IPS-11a (cell line): Measurements from ENCODE around the gene NAP1L5.

Experiments used
- H3K4me3 ChIP-seq: one replicate; pipeline ENCODE4 v1.5.1; 2013; ENCODE audit warnings: low read depth, low read length, control low read depth

NAP1L5 gene

GRCh38 chr4:88661739-88662138, 35.9 kb downstream of the NAP1L5 start:
- H3K4me3 ChIP-seq = no peak overlapping the region

DNA sequence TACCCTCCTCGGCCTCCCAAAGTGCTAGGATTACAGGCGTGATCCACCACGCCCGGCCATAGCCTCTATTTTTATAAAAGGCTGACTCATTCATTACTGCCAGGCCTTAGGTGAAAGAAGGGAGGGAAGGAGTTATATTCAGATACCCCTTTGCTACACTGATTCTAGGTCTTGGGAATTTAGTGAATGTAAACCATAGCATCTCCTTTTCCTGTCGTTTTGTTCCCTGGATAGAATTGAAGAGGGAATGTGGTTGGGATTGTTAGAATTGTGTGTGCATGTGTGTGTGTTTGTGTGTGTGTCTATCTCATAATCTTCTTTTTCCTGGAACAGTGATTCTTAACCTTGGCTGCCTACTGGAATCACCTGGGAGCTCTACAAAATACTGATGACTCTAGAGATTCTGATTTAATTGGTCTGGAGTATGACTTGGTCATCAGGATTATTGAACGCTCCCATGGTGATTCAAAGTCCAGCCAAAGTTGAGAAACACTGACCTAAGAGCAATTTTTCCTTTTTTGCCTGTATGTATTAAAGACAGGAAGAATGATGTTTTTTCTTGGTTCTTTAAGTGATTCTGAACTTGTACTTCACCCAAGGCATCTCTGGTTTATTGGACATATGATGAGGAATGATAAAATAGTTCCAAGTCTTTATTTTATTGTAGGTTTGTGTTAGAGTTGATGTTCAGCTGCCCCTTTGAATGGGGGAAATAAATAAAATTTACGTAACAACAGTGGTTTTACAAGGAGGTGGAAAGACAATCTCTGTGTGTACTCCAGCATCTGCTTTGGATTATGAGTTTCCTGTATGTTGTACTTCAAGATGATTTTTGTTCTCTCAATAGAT, 37.0 kb downstream of the NAP1L5 start:
- H3K4me3 ChIP-seq = no peak overlapping the region

DNA sequence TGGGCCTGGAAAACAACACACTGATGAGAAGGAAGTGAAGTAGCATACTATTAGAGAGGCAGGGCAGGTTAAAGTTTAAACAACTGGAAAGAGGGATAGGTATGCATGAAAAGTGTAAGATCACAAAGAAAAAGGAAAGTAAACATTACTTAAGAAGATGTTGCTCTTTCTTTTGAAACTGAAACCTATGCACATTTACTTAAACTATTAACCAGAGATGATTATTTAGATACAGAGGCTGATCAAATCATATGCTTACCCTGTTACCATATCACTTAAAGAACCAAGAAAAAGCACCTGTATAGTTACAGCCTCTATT, 37.8 kb downstream of the NAP1L5 start:
- no peak overlapping the region for H3K4me3 ChIP-seq

- no peak overlapping the region for H3K4me3 ChIP-seq
These were observed 38.4 kb downstream of the NAP1L5 start for GRCh38 chr4:88659055-88659889.

DNA sequence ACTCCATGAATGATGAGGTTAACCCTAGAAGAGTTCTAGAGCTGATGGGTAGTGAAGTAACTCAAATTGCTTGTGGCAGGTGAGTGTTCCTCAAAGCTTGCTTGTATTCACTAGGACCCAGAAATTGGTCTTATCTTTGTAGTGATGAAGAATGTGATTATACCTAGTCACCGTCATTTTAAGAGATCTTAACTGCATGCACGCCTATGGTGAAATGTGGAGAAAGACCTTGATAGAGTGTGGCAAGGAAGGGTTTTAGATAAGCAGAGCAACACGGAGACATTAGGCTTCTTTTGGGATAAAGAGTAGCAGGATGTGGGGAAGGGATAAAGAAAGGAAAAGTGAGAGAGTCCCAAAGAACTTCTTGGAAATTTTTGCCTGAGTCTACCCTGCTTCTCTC, 42.4 kb downstream of the NAP1L5 start:
- no peak overlapping the region for H3K4me3 ChIP-seq

- no peak overlapping the region for H3K4me3 ChIP-seq
These were observed 44.2 kb downstream of the NAP1L5 start for GRCh38 chr4:88653371-88653946.

DNA sequence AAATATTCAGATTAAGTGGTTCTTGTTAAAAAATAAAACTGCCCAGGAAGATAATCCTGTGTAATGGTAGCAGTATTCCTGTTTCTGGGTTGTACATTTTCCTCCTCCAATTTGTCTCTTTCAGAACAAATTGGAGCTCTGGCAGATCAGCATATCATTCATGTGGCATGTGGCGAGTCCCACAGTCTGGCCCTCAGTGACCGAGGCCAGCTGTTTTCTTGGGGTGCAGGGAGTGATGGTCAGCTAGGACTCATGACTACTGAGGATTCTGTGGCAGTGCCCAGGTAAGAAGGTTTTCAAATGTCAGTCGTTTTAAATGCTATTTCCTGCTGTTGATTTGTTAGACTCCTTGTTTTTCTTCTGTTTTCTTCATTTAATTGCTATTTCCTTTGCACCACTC, 47.9 kb downstream of the NAP1L5 start:
- H3K4me3 ChIP-seq = no peak overlapping the region

DNA sequence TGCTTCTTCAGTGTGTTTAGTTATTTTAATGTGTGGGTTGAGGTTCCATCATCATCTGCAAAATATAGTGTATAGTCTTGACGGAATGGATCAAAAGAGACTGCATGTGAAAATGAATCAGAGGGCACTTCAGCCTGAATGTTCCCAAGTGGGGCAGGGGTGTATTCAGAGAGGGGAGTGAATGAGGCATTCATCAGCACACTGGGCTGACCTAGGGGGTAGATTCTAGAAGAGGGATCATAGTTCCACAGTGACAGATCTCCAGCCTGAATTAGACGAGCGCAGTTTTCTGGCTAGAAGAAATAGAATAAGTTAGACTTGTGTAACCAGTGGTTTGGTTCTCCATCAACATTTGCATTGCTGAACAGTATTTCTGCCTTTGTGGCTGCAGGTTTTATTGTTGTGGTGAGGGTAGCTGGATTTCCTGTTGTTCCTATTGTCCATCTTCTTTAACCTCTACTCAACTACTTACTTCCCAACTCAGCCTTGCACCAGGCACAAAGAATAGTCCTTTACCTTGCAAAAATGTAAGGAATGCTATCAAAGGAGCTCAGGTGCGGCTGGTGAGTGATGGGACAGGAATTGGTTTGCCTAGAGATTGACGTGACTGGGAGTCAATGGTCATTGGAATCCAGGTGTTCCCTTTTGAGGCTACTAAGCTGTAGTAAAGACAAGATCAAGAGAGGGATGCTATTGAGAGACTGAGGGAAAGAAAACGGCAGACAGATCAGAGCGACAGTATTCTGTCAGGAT, 50.9 kb downstream of the NAP1L5 start:
- H3K4me3 ChIP-seq = no peak overlapping the region

- no peak overlapping the region for H3K4me3 ChIP-seq
These were observed 51.6 kb downstream of the NAP1L5 start for GRCh38 chr4:88645994-88646393.
